H1 (cell line): Measurements from ENCODE around the gene LSM3.

Experiments used
- CBX5 ChIP-seq: fragments of 300-800, 300-1000 bp; sonication (generic); IDR thresholded peaks from 2 replicates; pipeline ENCODE4 v1.7.1; 2016; ENCODE audit warnings: antibody characterized with exemption, low read length, low read depth
- CBX8 ChIP-seq: fragments of 300-800, 300-1000 bp; sonication (generic); IDR thresholded peaks from 2 replicates; pipeline ENCODE4 v1.7.1; 2016; ENCODE audit warnings: low read depth, low read length, borderline replicate concordance
- CEBPB ChIP-seq: IDR thresholded peaks from 2 replicates; pipeline ENCODE4 v1.6.1; 2012; ENCODE audit warnings: low read depth, low read length
- CTCF ChIP-seq, 3 experiments: IDR thresholded peaks; 1 replicate in 2 of 3; 2 replicates in 1 of 3; pipeline versions ENCODE4 v1.5.1 to v1.6.1; 2011; ENCODE audit warnings: low read length in 3 of 3, mild to moderate bottlenecking in 3 of 3, inconsistent platforms in 2 of 3, low read depth in 1 of 3, moderate library complexity in 1 of 3; ENCODE audit not compliant: insufficient read depth in 1 of 3; ENCODE audit errors: control extremely low read depth in 1 of 3
- E2F6 ChIP-seq: IDR thresholded peaks from 2 replicates; pipeline ENCODE4 v1.6.1; 2012; ENCODE audit warnings: inconsistent platforms
- GABPA ChIP-seq: IDR thresholded peaks from 2 replicates; pipeline ENCODE4 v1.6.1; 2011; ENCODE audit warnings: mild to moderate bottlenecking, low read length, moderate library complexity, borderline replicate concordance; ENCODE audit not compliant: insufficient read depth
- KDM5A ChIP-seq: fragments of 200-600 bp; IDR thresholded peaks from 2 replicates; pipeline ENCODE4 v1.7.1; 2012; ENCODE audit warnings: mild to moderate bottlenecking, low read length, inconsistent platforms, mixed read lengths
- NANOG ChIP-seq: IDR thresholded peaks from 2 replicates; pipeline ENCODE4 v1.6.1; 2011; ENCODE audit warnings: low read length, low read depth, mild to moderate bottlenecking, inconsistent platforms; ENCODE audit not compliant: insufficient read depth, poor library complexity, severe bottlenecking
- POLR2A ChIP-seq, 2 experiments: IDR thresholded peaks; 1 replicate in 1 of 2; 2 replicates in 1 of 2; pipeline ENCODE4 v1.6.1; 2011; ENCODE audit warnings: low read depth in 2 of 2, low read length in 2 of 2, mild to moderate bottlenecking in 2 of 2; ENCODE audit errors: control extremely low read depth in 1 of 2
- POLR2AphosphoS5 ChIP-seq: IDR thresholded peaks from 2 replicates; pipeline ENCODE4 v1.6.1; 2011; ENCODE audit warnings: low read depth, low read length
- RFX5 ChIP-seq: IDR thresholded peaks from 2 replicates; pipeline ENCODE4 v1.6.1; 2011; ENCODE audit warnings: low read depth, low read length, improper control_type of control experiment, borderline replicate concordance
- SAP30 ChIP-seq: fragments of 300-600 bp; sonication (generic); IDR thresholded peaks from 2 replicates; pipeline ENCODE4 v1.7.1; 2012; ENCODE audit warnings: low read length, moderate library complexity, mild to moderate bottlenecking, inconsistent platforms; ENCODE audit not compliant: insufficient read depth, insufficient replicate concordance
- TAF1 ChIP-seq: IDR thresholded peaks from 2 replicates; pipeline ENCODE4 v1.6.1; 2011; ENCODE audit warnings: mild to moderate bottlenecking, low read depth, low read length
- ZNF274 ChIP-seq: IDR thresholded peaks from 2 replicates; pipeline ENCODE4 v1.7.0; 2012; ENCODE audit warnings: low read length, borderline replicate concordance; ENCODE audit errors: extremely low read depth

DNA sequence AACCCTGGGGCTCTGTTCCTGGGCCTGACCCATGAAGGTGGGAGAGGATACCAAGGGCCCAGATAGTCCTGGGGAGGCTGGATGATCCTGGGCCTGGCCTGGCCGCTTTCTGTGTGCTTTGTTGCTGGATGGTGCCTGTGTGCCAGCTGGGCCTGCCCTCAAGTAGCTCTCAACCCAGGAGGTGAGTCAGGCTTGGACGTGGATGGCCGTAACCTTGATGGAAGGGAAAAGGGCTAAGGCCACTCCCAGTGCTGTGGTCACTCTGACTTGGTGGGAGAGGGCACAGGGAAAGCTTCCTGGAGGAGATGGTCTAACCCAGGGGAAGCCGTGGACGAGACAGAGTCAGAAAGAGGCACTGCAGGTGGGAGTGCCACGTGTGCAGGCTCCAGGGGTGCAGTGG lies 44.3 kb upstream of the LSM3 start:
- no peak for TF ChIP-seq POLR2AphosphoS5
- no peak for TF ChIP-seq GABPA
- TF ChIP-seq CBX8, result no peak
- TF ChIP-seq TAF1, result no peak
- no peak for TF ChIP-seq CTCF (IDR thresholded peaks at IDR 0.05; ENCODE audit: control extremely low read depth in 1 of 3, insufficient read depth in 1 of 3, low read depth in 1 of 3, low read length in 3 of 3)
- TF ChIP-seq RFX5, result no peak
- TF ChIP-seq POLR2A (IDR thresholded peaks at IDR 0.05; ENCODE audit: control extremely low read depth in 1 of 2, low read depth in 2 of 2, low read length in 2 of 2), result no peak
- TF ChIP-seq SAP30, result no peak
- no peak for TF ChIP-seq NANOG
- no peak for TF ChIP-seq E2F6
- no peak for TF ChIP-seq KDM5A
- TF ChIP-seq ZNF274, result no peak
- no peak for TF ChIP-seq CEBPB
- no peak for TF ChIP-seq CBX5
